GM23248 (cell line): ENCODE results near the gene TXNRD1.

ENCODE experiments used
- EZH2 ChIP-seq: fragments of 200-600 bp; sonication (generic); IDR thresholded peaks from 2 replicates; pipeline ENCODE4 v1.6.1; 2018; ENCODE audit warnings: antibody characterized with exemption, mild to moderate bottlenecking; ENCODE audit not compliant: insufficient read depth, poor library complexity, severe bottlenecking
- EZH2phosphoT487 ChIP-seq: fragments of 200-600 bp; sonication (generic); IDR thresholded peaks from 2 replicates; pipeline ENCODE4 v1.6.1; 2018; ENCODE audit warnings: antibody characterized with exemption, moderate library complexity, mild to moderate bottlenecking, low read depth; ENCODE audit not compliant: insufficient read depth

DNA sequence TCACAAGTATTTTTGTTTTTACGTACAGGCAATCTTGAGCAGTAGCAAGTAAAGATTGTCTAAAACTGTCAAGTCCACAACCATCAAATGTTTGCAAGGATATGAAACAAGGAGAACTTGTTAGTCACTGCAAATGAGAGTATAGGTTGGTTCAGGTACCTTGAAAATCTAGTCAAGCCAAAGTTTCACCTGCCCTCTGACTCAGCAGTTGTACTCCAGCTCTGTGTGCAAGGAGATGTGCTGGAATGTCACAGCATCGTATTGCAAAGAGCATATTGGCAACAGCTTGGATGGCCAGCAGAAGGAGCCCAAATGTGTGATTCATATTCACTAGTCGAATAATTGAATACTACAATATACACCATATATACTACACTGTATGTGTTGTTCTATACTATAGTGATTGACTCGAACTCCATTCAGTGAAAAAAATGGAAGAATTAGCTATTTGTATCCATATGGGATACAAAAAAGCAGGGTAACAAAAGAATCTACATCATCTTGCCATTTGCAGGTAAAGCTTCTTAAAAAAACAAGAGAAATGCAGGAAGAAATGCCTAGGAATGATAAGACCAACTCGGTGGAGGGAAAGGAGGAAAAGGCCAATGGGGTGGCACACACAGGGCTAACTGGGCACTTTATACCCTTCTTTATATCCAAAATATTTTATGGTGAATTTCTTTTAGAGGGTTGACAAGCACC lies 131.9 kb downstream of the TXNRD1 start:
- TF ChIP-seq EZH2 (no peak), EZH2phosphoT487 (no peak)
